ENCODE data around the gene FUT4.
"Not testable (repeated sequence)": the region's sequence is repeated elsewhere in the genome, so short reads cannot be mapped to it uniquely, and the experiment has no call there.

FUT4 gene

DNA sequence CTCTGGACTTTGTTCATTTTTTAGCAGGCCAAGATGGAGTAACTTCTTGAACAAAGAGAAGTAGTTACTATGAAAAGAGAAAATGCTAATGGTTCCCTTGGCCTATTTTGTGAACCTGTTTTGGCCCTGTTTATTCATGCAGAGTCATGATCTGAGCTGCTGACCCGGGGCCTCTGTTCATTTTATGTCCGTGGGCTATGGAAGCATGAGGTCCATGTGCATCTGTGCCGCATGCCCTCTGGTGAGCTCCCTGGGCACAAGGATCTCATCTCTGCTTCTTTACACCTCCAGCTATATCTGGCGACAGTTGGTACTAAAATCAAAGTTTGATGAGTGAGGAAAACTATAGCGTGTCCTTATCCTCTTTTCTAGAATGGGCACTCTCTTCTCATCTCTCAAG lies 24.5 kb downstream of the FUT4 start:
- no peak for DNase-seq

DNA sequence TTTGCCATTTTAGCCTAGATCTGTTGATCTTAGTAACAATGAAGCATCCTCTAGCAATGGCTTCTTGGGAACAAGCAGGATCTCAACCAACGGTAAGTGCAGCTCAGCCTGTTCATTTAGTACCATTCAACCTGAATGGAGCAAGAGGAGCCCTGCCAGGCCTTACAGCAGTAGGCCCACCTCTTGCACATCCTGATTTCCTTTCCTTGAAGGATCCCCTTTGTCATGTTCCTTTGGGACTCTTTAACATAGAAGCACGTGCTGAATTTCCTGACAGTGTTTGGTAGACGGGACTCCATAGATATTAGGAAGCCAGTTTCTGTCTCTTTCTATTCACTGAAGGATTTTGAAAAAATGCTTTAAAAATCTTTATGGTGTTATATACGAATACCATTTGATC lies 25.0 kb downstream of the FUT4 start:
- DNase-seq, result no peak

DNA sequence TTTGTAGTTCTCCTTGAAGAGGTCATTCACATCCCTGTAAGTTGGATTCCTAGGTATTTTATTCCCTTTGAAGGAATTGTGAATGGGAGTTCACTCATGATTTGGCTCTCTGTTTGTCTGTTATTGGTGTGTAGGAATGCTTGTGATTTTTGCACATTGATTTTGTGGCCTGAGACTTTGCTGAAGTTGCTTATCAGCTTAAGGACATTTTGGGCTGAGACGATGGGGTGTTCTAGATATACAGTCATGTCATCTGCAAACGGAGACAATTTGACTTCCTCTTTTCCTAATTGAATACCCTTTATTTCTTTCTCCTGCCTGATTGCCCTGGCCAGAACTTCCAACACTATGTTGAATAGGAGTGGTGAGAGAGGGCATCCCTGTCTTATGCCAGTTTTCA lies 29.3 kb downstream of the FUT4 start:
- not testable (repeated sequence) for DNase-seq

- no peak for DNase-seq
Observed at GRCh38 chr11:94574193-94574961, 30.7 kb downstream of the FUT4 start.

- DNase-seq, result no peak
Observed at GRCh38 chr11:94576306-94576705, 32.6 kb downstream of the FUT4 start.

DNA sequence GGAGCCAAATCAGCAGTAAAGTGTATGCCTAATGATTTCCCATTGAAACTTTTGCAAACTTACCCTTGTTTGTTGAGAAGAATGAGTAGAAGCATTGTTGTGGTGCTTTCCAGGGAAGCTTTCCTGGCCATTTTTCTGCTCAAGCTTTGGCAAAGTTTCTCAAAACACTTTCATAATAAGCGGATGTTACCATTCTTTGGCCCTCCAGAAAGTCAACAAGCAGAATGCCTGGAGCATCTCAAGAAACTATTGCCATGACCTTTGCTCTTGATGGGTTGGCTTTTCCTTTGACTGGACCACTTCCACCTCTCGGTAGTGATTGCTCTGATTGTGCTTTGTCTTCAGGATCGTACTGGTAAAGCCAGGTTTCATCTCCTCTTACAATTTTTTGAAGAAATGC lies 34.1 kb downstream of the FUT4 start:
- no peak for DNase-seq

DNA sequence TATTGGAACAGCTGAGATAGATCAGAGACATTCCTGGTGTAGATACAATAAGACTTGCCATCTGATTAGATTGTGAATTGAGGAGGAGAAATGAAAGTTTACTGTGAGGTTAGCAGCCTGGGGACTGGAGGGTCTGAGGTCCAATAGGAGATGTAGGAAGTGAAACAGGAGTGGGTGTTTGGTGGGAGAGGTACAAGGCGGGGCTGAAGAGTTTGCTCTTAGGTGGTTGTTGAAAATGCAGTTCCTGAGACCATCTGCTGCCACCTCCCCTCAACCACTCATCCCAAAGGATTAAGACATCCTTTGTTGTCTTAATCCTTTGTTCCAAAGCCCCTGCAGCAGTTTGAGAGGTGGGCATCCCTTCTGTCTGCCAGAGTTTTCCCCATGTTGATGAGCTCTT lies 38.2 kb downstream of the FUT4 start:
- DNase-seq, result no peak

GRCh38 chr11:94583213-94583865 lies 39.6 kb downstream of the FUT4 start:
- DNase-seq, result no peak

GRCh38 chr11:94583866-94584500 lies 40.3 kb downstream of the FUT4 start:
- no peak for DNase-seq

DNA sequence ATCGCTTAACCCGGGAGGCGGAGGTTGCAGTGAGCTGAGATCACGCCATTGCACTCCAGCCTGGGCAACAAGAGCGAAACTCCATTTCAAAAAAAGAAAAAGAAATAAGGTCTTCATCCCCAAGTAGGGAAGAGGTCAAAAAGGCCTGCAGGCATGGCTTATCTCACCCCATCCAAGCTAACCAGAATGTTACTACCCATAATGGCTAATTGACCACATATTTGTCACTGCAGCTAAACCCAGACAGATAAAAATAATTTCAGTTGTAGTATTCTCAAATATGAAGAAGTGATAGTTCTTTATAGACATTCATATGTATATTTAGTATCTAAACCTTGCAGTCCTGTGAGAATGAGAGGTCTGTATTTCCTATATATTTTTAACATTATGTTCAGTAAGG lies 41.3 kb downstream of the FUT4 start:
- no peak for DNase-seq

DNA sequence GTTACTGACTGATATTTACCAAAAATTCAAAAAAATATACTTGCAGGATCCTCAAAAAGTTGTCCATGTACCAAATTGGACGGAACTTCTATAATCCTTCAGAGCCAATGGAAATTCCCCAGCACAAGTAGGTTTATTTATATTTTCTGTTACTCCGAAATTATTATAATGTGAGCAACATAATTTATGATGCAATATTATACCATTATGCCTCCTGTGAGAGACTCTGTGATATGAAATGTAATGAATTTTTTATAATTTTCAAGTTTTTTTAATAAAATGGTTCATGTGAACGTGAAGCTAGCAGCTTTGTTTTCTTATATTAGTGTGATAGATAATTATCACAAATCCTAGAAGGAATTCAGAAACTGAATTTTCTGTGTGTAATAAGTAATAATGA lies 41.7 kb downstream of the FUT4 start:
- no peak for DNase-seq

DNA sequence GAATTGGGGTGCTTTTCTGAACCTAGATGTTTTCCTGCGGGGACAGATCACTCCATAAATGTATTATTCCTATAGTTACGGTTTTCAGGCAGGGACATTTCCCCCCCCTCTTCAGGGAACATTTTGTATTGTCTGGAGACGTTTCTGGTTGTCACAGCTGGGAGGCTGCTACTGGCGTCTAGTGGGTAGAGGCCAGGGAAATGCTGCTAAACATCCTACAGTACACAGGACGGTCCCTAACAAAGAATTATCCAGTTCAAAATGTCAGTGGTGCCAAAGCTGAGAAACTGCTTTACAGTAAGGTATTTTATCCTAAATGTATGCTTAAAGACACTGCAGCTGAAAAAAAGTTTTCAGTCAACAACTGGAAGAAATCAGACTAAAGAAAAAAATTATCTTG lies 42.8 kb downstream of the FUT4 start:
- DNase-seq, result no peak

DNA sequence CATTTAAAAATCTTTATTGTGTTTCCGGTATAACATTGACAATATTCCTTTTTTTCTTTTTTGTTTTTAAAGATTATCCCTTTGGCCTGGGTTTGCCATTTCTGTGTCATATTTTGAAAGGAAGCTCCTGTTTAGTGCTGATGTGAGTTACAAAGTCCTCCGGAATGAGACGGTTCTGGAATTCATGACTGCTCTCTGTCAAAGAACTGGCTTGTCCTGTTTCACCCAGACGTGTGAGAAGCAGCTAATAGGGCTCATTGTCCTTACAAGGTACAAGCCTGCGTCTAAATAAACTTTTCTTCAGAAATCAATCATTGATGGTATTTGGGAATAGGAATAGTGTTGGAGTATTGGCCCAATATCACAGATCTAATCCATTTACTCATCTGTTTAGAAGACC lies 43.3 kb downstream of the FUT4 start:
- no peak for DNase-seq

- DNase-seq, result no peak
Observed at GRCh38 chr11:94588366-94588942, 44.7 kb downstream of the FUT4 start.

- DNase-seq, result no peak
Observed at GRCh38 chr11:94590352-94591041, 46.8 kb downstream of the FUT4 start.

GRCh38 chr11:94593030-94593429 lies 49.3 kb downstream of the FUT4 start:
- DNase-seq, result no peak

- DNase-seq, result no peak
Observed at GRCh38 chr11:94595076-94595475, 51.4 kb downstream of the FUT4 start.

DNA sequence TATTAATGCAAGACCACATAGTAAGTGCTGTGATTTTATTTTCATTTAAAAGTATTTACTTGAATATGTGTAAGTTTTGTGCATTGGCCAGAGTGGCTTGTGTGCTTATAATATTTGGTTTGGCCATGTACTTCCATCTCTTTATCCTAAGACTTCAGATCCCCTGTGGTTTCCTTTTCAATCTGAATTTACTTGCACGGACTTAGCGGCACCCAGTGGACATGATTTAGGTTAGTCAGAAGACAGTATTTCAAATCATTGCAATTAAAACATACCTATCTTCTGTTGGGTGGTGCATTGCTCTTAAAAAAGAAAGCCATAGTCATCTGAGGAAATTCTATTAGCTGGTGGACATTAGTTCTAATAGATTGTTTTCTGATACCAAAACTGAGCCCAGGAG lies 54.2 kb downstream of the FUT4 start:
- no peak for DNase-seq

Data from T1000 (cell line).